Activated naive CD4-positive, alpha-beta T cell treated with Interleukin-2 at 50 U/mL for 16 hours (primary cell): ENCODE results near the gene RECK.
"Not testable (repeated sequence)": the region's sequence is repeated elsewhere in the genome, so short reads cannot be mapped to it uniquely, and the experiment has no call there.

Experiments
- DNase-seq: peaks from one replicate; pipeline ENCODE4 v3.0.0-alpha.2; 2020

Gene RECK

DNA sequence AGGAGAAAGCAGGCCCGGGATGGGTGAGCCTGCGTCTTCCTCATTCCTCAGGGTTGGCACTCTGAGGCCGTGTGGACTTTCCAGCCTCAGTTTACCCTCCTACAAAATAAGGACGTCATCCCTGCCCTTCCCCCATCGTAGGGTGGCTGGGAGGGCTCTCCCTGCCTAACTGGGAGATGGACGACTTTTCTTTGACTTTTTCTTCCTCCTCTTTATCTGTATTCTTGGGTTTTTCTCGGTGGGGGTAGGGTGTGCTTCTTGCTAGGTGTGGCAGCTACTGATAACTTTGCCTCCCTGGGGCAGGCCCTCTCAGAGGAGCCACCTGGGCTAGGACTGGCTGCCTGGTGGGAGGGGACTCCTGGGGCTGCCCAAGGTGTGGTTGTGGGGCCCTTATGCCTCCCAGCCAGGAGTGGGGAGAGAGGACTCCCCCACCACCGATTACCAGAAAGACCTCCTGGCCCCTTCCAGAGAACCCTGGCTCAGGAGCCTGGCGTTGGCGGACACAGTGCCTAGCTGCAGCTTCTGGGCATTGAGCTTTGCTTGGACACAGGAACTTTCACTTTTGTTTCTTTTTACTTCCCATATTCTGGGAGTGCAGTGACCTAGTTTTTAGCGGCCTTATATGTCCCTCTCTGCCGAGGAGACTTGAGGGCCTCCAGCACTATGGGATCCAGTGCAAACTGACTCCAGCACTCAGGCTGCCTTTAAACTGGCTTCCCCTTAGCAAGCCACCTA, 106.0 kb downstream of the RECK start:
- no peak for DNase-seq

DNA sequence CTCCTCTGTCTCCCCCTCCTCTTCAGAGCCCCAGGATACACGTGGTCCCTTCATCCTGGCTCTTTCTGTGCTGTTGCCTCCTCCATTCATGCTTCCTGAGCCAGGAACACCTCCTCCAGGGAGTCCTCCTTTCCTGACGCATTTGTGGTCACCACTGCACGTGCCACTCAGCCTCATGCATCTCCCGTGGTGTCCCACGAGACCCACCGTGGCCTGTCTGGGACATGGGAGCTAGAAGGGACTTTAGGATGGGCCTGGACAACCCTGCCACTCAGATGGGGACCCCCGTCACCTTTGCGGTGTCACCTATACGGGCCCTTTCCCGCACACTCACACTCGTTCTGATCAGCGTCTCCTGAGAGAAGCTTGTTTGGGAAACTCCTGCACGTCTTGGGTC, 106.5 kb downstream of the RECK start:
- no peak for DNase-seq

DNA sequence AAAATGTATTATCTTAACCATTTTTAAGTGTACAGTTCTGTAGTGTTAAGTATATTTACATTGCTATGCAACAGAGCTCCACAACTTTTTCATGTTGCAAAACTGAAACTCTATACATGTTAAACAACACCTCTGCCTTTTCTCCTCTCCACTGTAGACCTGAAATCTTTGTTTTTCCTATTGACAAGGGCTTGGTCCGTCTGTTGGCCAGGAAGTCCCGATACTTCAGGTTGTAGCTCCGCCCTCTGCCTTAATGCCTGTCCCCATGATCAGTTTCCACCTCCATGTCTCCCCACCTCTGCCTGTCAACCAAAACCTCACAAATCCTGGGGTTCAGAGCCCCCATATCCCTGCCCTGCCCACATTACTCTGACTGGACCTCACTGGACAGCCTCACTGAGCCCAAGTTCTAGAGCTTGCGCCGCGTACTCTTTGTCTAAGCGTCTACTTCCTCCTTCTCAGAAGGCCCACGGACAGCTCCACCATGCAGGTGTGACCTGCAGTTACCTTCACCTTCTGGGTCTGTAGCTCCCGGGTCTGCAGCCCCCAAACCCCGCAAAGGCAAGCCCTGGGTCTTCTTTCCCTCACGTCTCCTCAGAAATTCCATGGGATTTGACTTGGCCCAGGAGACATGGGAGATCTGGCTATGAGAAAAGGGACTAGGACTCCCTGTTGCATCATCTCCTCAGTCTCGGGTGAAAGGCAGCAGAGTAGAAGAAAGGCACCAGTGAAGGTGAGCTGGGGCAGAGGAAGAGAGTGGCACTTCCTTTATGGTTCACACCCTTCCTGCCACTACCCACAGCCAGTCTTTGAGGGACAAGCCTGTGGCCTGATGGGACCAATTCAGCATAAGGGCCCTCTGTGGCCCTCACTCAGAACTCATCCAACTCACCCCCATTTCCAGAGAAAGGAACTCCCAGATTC, 107.9 kb downstream of the RECK start:
- peak; percentile 24 for DNase-seq

DNA sequence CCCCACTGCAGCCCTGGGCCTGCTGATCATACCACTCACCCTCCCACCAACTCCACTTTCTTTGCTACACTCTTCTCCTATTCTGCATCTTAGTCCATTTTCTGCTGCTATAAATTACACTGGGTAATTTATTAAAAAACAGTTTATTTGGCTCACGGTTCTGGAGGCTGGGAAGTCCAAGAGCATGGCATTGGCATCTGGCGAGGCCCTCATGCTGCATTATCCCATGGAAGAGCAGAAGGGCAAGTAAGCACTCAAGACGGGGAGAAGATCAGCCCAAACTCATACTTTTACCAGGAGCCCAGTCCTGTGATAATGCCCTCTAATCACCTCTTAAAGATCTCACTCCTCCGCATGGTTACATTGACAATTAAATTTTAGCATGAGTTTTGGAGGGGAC, 109.3 kb downstream of the RECK start:
- no peak for DNase-seq

DNA sequence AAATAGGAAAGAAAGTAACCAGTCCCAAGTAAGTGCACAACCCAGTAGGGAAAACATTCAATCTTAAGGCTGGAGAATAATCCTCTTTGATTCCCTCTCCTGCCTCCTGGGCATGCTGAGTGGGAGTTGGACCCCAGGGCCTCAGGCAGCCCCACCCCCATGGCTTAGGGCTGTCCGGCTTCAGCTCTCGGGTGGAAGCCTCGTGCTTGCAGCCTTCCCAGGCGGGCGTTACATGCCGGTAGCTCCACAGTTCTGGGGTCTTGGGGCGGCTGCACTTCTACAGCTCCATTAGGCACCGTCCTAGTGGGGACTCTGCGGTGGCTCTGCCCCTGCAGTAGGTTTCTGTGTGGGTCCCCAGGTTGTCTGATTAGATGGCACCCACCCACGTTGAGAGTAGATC, 109.9 kb downstream of the RECK start:
- no peak for DNase-seq

DNA sequence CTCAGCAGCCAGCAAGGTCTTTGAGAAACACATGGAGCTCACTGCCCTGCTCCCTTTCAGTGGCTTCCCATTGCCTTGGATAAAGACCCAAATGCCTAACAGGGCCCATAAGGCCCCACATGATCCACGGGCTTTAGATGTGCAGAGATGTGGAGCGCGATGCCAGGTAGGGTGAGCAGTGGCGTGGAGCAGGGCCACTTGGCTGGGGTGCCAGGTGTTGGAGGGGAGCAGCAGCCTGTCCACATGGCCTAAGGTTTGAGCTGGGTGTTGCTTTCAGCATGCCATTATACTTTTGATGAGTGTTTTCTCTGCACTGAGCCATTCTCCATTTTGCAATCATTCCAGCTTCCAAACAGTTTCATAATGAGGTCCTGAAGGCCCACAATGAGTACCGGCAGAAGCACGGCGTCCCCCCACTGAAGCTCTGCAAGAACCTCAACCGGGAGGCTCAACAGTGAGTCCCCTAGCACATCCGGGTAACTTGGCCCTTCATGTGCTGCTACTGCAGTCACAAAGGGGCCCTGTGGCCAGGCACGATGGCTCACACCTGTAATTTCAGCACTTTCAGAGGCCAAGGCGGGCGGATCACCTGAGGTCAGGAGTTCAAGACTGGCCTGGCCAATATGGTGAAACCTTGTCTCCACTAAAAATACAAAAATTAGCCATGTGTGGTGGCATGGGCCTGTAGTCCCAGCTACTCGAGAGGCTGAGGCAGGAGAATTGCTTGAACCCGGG, 110.9 kb downstream of the RECK start:
- no peak for DNase-seq

DNA sequence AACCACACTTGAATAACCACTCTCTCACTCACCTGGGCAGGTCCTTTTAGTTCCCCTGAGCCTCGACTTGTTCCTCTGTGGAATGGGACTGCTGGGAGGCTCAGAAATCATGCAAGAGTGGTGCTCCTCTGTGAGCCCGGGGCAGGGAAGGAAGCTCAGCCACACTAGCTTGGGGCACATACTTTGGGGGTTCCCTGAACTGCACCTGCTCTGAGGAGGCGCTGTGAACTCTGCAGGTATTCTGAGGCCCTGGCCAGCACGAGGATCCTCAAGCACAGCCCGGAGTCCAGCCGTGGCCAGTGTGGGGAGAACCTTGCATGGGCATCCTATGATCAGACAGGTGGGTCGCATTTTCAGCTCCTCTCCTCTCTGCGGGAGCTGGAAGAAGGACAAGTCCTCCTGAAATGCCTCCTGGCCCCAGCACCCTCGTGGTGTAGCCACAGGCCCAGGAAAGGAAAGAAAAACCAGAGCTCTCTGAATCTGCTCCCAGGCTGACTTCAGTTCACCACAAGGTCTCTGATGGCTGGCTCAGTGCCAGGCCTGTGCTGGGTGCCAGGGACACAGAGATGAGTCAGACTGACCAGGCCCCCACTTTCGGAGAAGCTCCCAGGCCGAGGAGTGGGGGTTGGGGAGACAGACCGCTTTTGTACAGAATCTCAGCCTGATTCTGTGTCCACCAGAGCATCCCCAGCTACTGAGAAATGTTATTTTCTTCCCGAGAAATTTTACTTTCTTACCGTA, 111.8 kb downstream of the RECK start:
- peak; percentile 75 for DNase-seq

DNA sequence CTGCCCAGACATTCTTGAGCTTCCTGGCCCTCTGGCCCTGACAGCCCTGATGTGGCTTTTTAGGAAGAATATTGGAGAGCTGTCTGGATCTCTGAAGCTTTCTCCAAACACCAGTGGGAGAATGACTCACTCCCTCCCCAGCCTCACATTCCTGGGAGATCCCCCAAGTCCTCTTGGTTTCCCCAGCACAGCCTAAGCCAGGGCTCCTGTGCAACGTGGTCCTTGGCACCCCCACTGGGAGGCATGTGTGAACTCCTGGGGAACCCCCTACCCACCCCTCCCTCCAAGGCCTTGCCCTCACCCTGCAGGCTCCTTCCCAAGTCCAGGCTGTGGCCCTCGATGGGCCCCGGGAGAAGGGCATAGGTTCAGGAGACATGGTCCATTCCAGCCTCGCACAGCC, 112.5 kb downstream of the RECK start:
- DNase-seq: no peak

DNA sequence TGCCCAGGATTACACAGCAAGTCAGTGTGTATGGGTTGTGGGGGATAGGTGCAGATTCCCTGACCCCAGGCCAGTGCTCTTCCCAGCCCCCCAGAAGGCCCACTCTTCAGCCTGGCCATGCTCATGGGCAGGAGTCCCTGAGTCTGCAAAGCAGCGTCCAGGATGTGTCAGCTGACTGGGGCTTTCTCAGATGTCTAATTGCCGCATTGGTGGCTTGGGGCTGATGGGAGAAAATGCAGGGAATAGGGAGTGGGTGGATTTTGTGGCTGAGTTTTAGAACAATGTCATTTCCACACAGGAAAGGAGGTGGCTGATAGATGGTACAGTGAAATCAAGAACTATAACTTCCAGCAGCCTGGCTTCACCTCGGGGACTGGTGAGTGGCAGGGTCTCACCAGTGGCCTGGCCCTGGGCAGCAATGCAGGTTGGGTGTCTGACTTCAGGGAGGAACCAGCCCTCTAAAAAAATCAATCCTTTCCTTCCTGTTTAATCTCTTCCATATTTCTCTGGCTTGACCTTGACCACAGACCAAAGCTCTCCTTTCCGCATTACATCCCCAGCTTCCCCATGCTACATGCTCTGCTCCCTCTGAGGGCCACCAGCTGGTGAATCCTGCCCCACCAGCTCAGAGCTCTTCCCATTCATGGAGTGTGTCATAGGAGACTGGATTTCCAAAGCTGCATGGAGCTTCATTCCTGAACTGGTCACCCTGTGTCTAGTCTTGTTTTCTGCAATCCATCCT, 114.0 kb downstream of the RECK start:
- DNase-seq: no peak

DNA sequence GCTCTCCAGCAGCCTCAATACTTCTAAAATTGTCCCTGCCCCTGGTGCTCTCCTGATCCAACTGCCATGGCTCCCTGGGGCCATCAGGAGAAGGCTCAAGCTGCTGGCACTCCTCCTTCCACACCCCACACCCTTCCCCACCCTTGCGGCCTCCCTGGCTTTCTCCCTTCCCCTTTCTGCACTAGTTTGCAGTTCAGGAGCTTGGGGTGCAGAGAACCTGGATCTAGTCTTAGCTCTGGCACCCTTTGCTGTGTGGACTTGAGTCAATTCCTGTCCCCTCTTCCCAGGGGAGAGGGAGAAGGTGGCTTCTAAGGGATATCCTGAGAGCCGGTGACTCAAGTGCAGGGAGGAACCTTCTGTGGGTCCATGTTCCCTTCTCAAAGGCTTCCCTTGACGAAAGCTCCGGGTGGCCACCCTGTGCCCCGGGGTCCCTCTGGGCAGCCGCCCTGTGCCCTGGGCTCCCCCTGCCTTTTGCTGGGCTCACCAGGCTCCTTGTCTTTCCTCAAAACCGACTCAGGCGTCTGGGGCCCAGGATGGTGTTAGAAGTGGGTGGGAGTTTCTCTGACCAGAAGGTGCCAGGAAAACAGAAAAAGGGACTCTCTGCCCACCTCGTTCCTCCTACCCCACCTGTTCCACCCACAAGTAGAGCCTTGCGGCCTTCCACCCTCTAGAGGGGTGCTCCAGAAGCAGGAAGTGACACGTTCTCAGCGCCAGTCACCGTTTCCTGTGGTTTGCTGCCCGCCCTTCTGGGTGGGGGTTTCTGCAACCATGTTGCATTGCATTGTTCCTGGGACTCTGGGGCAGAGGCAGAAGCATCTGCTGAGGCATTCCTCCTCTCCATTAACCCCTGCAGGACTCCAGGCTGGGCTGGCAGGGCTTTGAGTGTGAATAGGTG, 114.8 kb downstream of the RECK start:
- peak; percentile 90 for DNase-seq

DNA sequence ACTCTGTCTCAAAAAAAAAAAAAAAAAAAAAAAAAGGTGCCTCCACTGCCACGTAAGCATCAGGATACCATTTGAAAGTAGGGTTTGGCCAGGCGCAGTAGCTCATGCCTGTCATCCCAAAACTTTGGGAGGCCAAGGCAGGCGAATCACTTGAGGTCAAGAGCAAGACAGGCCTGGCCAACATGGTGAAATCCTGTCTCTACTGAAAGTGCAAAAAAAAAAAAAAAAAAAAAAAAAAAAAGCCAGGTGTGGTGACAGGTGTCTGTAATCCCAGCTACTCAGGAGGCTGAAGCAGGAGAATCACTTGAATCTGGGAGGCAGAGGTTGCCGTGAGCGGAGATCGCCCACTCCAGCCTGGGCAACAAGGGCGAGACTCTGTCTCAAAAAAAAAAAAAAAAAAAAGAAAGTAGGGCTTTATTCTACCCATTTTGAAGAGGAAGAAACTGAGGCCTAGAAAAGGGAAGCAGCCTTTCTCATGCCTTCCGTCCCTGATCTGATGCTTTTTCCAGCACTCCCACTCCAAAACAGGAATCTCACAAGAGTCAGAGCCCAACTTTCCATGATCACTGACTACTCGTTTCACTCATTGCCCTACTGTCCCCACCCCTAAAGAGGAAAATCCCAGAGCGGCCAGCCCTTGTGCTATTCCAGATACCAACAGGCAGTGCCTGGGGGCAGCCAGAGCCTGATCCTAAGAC, 116.2 kb downstream of the RECK start:
- no peak for DNase-seq

DNA sequence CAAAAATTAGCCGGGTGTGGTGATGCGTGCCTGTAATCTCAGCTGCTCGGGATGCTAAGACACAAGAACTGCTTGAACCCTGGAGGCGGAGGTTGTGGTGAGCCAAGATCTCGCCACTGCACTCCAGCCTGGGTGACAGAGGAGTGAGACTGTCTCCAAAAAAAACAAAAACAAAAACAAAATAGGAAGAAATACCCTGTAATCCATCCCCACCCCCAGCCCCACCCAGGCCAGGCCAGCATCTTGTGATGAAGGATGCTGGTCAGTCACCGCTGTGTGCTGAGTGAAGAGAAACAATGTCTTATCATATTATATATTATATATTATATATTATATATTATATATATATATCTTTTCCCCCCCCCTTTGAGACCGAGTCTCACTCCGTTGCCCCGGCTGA, 117.0 kb downstream of the RECK start:
- no peak for DNase-seq

DNA sequence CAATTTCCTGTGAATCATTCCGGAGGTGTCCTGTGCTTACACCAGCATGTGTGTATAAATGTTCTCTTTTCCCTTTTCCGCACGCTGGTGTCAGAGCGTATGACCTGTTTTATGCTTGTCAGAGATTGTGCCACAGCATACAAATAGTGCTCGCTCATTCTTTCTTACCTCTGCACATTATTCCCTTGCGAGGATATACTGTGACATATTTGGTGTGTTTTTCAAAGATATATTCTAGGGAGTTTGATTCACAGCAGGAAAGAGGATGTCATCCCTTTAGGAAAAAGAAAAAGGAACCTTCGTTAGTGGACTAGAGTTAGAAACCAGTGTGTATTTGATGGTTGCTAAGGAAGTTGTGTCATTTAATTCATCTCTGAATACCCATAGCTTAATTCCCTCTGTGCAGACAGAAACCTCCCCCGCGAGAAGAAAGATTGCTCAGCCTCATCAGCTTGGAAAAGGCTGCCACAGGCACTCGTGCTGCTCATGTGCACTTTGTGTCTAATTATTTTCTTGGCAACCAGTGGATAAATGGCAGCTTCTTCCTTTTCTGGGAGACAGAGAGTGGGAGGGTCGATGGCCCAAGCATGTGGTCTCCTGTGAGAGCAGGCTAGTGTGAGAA, 117.7 kb downstream of the RECK start:
- DNase-seq: no peak

DNA sequence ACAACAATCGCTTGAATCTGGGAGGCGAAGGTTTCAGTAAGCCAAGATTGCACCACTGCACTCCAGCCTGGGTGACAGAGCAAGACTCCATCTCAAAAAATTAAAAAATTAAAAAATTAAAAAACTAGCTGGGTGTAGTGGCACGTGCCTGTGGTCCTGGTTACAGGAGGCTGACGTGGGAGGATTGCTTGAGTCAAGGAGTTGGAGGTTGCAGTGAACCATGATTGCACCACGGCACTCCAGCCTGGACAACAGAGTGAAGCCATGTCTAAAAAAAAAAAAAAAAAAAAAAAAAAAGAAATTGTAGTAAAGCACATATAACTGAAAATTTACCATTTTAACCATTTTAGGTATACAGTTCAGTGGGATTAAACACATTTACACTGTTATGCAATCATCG, 119.4 kb downstream of the RECK start:
- DNase-seq: no peak

DNA sequence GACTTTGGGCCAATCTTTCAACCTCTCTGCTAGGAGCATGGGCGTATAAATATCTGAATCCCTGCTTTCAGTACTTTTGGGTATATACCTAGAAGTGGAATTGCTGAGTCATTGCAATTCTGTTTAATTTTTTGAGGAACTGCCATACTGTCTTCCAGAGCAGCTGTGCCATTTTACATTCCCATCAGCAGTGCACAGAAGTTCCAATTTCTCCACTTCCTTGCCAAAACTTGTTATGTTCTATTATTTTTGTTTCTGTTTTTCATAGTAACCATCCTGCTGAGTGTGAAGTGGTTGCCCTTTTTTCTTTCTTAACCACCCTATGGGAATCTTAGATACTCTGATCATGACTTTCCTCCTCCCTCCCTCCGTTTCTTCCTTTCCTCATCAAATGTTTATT, 121.4 kb downstream of the RECK start:
- no peak for DNase-seq

DNA sequence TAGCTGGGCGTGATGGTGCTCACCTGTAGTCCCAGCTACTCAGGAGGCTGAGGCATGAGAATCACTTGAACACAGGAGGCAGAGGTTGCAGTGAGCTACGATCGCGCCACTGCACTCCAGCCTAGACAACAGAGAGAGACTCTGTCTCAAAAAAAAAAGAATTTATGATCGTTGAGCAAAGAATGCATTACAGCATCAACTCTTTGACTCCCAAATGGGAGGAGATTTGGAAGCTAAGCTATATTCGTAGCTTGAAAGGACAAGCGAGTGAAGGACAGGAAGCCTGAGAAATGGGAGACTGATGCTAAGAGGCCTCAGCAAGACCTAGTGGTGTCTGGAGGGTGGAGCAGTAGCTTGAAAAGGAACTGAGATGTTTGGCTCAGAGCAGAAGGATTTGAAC, 122.2 kb downstream of the RECK start:
- no peak for DNase-seq

DNA sequence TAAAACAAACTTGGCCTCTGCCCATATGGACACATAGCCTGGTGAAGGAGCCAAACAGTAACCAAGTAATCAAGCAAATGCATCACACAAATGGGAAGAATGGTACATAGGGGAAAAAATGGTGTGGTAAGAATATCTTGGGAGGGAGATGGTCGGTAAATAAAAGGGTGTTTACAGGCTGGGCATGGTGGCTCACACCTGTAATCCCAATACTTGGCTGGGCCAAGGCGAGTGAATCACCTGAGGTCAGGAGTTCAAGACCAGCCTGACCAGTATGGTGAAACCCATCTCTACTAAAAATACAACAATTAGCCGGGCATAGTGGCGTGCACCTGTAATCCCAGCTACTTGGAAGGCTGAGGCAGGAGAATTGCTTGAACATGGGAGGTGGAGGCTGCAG, 122.8 kb downstream of the RECK start:
- DNase-seq: not testable (repeated sequence)

DNA sequence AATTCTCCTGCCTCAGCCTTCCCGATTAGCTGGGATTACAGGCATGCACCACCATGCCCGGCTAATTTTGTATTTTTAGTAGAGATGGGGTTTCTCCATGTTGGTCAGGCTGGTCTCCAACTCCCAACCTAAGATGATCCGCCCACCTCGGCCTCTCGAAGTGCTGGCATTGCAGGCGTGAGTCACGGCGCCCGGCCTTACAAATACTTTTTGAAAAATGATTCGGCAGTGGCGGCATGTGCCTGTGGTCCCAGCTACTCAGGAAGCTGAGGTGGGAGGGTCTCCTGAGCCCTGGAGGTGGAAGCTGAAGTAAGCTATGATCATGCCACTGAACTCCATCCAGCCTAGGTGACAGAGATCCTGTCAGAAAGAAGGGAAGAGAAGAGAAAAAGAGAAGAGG, 123.4 kb downstream of the RECK start:
- not testable (repeated sequence) for DNase-seq

DNA sequence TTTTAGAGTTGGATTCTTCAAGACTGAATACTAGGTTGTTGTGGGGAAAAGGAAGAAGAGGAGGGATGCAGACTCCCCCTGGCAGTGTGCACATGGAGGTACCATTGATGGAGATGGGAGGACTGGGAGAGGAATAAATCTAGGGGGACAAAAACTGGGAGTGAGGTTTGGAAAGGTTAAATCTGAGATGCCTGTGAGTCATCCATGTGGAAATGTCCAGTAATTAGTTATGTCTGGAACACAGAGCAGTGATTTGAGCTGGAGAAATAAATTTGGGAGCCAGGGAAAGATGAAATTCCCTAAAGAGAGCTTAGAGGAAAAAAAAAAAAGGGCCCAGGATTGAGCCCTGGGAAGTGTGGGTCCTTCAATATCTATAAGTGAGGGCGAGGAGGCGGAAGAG, 124.5 kb downstream of the RECK start:
- no peak for DNase-seq

DNA sequence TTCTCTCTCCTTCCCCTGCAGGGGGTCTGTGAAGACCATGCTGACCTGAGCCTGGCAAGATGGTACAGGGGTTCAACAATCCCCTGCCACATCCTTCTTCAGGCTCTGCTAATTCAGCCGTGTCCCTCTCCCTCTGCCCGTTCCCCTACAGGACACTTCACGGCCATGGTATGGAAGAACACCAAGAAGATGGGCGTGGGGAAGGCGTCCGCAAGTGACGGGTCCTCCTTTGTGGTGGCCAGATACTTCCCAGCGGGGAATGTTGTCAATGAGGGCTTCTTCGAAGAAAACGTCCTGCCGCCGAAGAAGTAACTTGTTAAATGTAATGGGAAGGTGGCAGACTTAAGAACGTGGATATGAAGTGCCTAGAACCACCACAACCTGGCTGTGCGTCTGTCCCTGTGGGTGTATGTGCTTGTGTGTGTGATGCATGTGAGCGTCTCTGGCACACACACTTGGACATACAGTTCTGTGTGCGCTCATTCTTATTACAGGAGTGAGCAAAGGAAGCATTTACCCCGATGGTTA, 125.6 kb downstream of the RECK start:
- no peak for DNase-seq
